ENCODE data around the gene TSPAN32. TPM values are rescaled to one million over a fixed set of nuclear protein-coding genes. Genes with fewer than 3 reads are reported as not detected.
"Not testable (repeated sequence)": the region's sequence is repeated elsewhere in the genome, so short reads cannot be mapped to it uniquely, and the experiment has no call there.

Gene TSPAN32
- polyA plus RNA-seq, 4 donors, result 0.36 to 47.7 TPM; not detected in 2

DNA sequence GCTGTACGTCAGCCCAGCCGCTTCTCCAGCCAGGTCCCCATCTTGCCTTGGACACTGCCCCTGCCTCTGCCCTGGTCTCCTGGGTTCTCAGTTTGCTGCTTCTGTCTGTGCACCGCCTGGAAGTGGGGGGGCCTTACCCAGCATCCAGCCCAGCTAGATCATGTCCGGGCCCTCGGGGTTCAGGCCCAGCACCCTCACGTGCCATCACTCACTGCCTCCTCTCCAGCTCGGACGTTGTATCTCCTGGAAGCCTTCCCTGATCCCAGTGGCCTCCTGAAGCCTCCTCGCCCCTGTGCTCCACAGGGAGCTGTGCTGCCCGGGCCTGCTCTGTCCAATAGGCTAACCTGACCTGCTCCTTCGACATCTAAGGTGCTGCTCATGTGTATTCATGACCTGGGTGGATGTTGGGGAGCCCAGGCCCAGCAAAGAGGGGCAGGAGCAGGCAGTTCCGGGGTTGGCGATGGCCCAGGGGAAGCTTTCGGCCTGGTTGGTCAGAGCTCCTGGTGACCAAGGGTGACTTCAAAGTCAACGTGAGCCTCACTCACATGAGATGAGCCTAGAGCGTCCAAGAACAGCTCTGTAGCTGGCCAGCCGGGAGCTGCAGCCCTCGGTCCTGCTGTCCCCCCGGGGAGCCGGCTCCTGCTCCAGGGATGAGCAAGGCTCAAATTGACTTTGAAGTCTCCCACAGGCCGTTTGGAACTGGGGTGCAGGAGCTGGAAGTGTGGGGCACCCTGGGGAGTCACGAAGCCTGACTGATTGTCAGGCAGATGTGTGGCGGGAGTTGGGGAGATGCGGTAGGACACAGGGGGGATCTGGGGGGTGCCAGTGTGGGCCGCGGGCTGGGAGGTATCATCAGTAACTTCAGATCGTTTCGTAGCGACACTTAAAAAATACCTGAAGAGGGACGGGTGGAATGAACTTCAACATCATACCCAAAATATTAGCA lies 26.2 kb upstream of the TSPAN32 start:
- 90 to 92% (median 92%) methylated on average over 30 of the region's 30 CpGs for WGBS, 3 donors
- Histone ChIP-seq H3K36me3 (ENCODE audit: control insufficient read depth in 3 of 3, insufficient read depth in 2 of 3, low read depth in 1 of 3, low read length in 3 of 3) (no peaks in the 10 kb centered on the region), H3K4me3 (ENCODE audit: low read depth in 1 of 3, low read length in 3 of 3) (no peak overlapping the region), H3K27me3 (ENCODE audit: control insufficient read depth in 3 of 3, insufficient read depth in 3 of 3, low read length in 3 of 3) (peaks cover 0 to 22% (median 5%) of the 10 kb centered on the region in 3 donors), H3K4me1 (ENCODE audit: control insufficient read depth in 3 of 3, insufficient read depth in 2 of 3, low read depth in 1 of 3, low read length in 2 of 3) (peaks cover 0 to 2% (median 0%) of the 10 kb centered on the region in 3 donors), H3K27ac (ENCODE audit: low read depth in 1 of 3, low read length in 2 of 3) (no peak overlapping the region), H3K9me3 (ENCODE audit: control insufficient read depth in 2 of 2, insufficient read depth in 1 of 2, low read depth in 1 of 2, low read length in 1 of 2) (peaks cover 0 to 5% of the 10 kb centered on the region in 2 donors)
- FAIRE-seq (no peak), DNase-seq (no peak)

DNA sequence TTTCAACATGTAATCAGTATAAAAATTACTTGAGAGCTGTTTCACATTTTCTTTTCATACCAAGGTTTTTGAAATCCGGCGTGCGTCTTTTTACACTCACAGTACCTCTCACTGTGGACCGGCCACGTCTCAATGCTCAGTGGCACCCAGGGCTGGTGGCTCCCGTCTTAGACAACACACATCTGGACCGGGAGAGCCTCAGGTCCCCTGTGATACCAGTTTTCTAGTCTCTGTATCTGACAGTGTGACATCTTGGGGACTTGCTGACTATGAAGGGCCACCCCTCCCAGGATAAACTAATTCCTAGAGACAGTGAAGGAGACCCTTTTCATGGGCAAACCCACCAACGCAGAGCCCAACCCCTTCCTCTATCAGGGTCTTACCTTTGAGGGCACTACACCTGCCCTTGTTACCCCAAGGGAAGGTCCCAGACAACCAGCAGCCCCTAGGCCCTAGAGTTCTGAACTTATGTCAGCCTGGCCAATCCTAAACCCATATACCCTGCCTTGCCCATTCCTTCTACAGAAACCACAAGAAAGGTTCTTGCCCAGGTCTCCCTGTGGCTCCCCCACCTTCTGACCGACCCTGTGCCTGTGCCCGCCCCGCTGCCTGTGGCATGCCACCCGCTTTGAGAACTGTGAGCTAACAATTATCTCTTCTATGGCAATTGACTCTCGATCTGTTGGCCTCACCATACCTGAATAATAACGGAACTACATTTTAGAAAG lies 25.4 kb upstream of the TSPAN32 start:
- no peaks in the 10 kb centered on the region for H3K4me1 ChIP-seq (ENCODE audit: control insufficient read depth in 3 of 3, insufficient read depth in 2 of 3, low read depth in 1 of 3, low read length in 2 of 3)
- no peak overlapping the region for H3K27ac ChIP-seq (ENCODE audit: low read depth in 1 of 3, low read length in 2 of 3)
- WGBS, 3 donors, result 91 to 93% (median 91%) methylated on average over 14 of the region's 14 CpGs
- no peaks in the 10 kb centered on the region for H3K36me3 ChIP-seq (ENCODE audit: control insufficient read depth in 3 of 3, insufficient read depth in 2 of 3, low read depth in 1 of 3, low read length in 3 of 3)
- peaks cover 0 to 15% (median 2%) of the 10 kb centered on the region in 3 donors for H3K27me3 ChIP-seq (ENCODE audit: control insufficient read depth in 3 of 3, insufficient read depth in 3 of 3, low read length in 3 of 3)
- DNase-seq (no peak), FAIRE-seq (no peak)
- peaks cover 0 to 5% of the 10 kb centered on the region in 2 donors for H3K9me3 ChIP-seq (ENCODE audit: control insufficient read depth in 2 of 2, insufficient read depth in 1 of 2, low read depth in 1 of 2, low read length in 1 of 2)
- no peak overlapping the region for H3K4me3 ChIP-seq (ENCODE audit: low read depth in 1 of 3, low read length in 3 of 3)

GRCh38 chr11:2277008-2277346 lies 24.8 kb upstream of the TSPAN32 start:
- 48 to 65% (median 56%) methylated on average over 6 of the region's 6 CpGs for WGBS, 3 donors
- H3K4me1 ChIP-seq (ENCODE audit: control insufficient read depth in 3 of 3, insufficient read depth in 2 of 3, low read depth in 1 of 3, low read length in 2 of 3), result no peaks in the 10 kb centered on the region
- DNase-seq (no peak), FAIRE-seq (no peak)
- no peaks in the 10 kb centered on the region for H3K36me3 ChIP-seq (ENCODE audit: control insufficient read depth in 3 of 3, insufficient read depth in 2 of 3, low read depth in 1 of 3, low read length in 3 of 3)
- H3K27me3 ChIP-seq (ENCODE audit: control insufficient read depth in 3 of 3, insufficient read depth in 3 of 3, low read length in 3 of 3), result peaks cover 0 to 10% (median 2%) of the 10 kb centered on the region in 3 donors
- no peak overlapping the region for H3K4me3 ChIP-seq (ENCODE audit: low read depth in 1 of 3, low read length in 3 of 3)
- H3K9me3 ChIP-seq (ENCODE audit: control insufficient read depth in 2 of 2, insufficient read depth in 1 of 2, low read depth in 1 of 2, low read length in 1 of 2), result peaks cover 0 to 5% of the 10 kb centered on the region in 2 donors
- H3K27ac ChIP-seq (ENCODE audit: low read depth in 1 of 3, low read length in 2 of 3), result no peak overlapping the region

GRCh38 chr11:2277933-2278523 lies 23.8 kb upstream of the TSPAN32 start:
- Histone ChIP-seq H3K27ac (ENCODE audit: low read depth in 1 of 3, low read length in 2 of 3) (no peak overlapping the region), H3K27me3 (ENCODE audit: control insufficient read depth in 3 of 3, insufficient read depth in 3 of 3, low read length in 3 of 3) (peaks cover 0 to 2% (median 0%) of the 10 kb centered on the region in 3 donors), H3K4me3 (ENCODE audit: low read depth in 1 of 3, low read length in 3 of 3) (no peak overlapping the region), H3K36me3 (ENCODE audit: control insufficient read depth in 3 of 3, insufficient read depth in 2 of 3, low read depth in 1 of 3, low read length in 3 of 3) (no peaks in the 10 kb centered on the region), H3K4me1 (ENCODE audit: control insufficient read depth in 3 of 3, insufficient read depth in 2 of 3, low read depth in 1 of 3, low read length in 2 of 3) (no peaks in the 10 kb centered on the region), H3K9me3 (ENCODE audit: control insufficient read depth in 2 of 2, insufficient read depth in 1 of 2, low read depth in 1 of 2, low read length in 1 of 2) (peaks cover 0 to 3% of the 10 kb centered on the region in 2 donors)
- DNase-seq, result no peak
- WGBS, 3 donors, result 81 to 85% (median 85%) methylated on average over 6 of the region's 6 CpGs
- FAIRE-seq, result no peak

DNA sequence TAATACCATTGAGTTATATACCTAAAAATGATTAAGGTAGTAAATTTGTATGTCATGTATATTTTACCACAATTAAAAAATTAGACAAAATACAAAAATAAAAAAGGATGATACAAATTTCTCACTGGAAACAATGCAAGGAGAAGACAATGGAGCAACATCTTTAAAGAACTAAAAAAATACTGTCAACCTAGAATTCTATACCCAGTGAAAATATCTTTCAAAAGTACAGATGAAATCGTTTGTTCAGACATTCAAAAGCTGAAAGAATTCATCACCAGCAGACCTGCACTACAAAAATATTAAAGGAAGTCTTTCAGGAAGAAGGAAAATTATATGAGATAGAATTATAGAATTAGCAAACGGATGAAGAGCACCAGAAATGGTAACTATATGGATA lies 21.6 kb upstream of the TSPAN32 start:
- no peaks in the 10 kb centered on the region for H3K9me3 ChIP-seq (ENCODE audit: control insufficient read depth in 2 of 2, insufficient read depth in 1 of 2, low read depth in 1 of 2, low read length in 1 of 2)
- 69 to 75% (median 71%) methylated on average over 2 of the region's 2 CpGs for WGBS, 3 donors
- H3K36me3 ChIP-seq (ENCODE audit: control insufficient read depth in 3 of 3, insufficient read depth in 2 of 3, low read depth in 1 of 3, low read length in 3 of 3), result no peaks in the 10 kb centered on the region
- no peak overlapping the region for H3K4me3 ChIP-seq (ENCODE audit: low read depth in 1 of 3, low read length in 3 of 3)
- DNase-seq (no peak), FAIRE-seq (no peak)
- H3K27me3 ChIP-seq (ENCODE audit: control insufficient read depth in 3 of 3, insufficient read depth in 3 of 3, low read length in 3 of 3), result peaks cover 0 to 2% (median 0%) of the 10 kb centered on the region in 3 donors
- no peak overlapping the region for H3K27ac ChIP-seq (ENCODE audit: low read depth in 1 of 3, low read length in 2 of 3)
- no peaks in the 10 kb centered on the region for H3K4me1 ChIP-seq (ENCODE audit: control insufficient read depth in 3 of 3, insufficient read depth in 2 of 3, low read depth in 1 of 3, low read length in 2 of 3)

- not testable (repeated sequence) for H3K27ac ChIP-seq (ENCODE audit: low read depth in 1 of 3, low read length in 2 of 3); H3K4me1 ChIP-seq (ENCODE audit: control insufficient read depth in 3 of 3, insufficient read depth in 2 of 3, low read depth in 1 of 3, low read length in 2 of 3); H3K36me3 ChIP-seq (ENCODE audit: control insufficient read depth in 3 of 3, insufficient read depth in 2 of 3, low read depth in 1 of 3, low read length in 3 of 3); H3K27me3 ChIP-seq (ENCODE audit: control insufficient read depth in 3 of 3, insufficient read depth in 3 of 3, low read length in 3 of 3); DNase-seq; H3K4me3 ChIP-seq (ENCODE audit: low read depth in 1 of 3, low read length in 3 of 3); FAIRE-seq; H3K9me3 ChIP-seq (ENCODE audit: control insufficient read depth in 2 of 2, insufficient read depth in 1 of 2, low read depth in 1 of 2, low read length in 1 of 2)
- WGBS, 3 donors, result 82 to 89% (median 84%) methylated on average over 11 to 13 of the region's 13 CpGs
Observed at GRCh38 chr11:2286350-2286749, 15.5 kb upstream of the TSPAN32 start.

GRCh38 chr11:2287091-2287490 lies 14.7 kb upstream of the TSPAN32 start:
- Histone ChIP-seq H3K9me3 (ENCODE audit: control insufficient read depth in 2 of 2, insufficient read depth in 1 of 2, low read depth in 1 of 2, low read length in 1 of 2) (no peaks in the 10 kb centered on the region), H3K27me3 (ENCODE audit: control insufficient read depth in 3 of 3, insufficient read depth in 3 of 3, low read length in 3 of 3) (peaks cover 0 to 8% (median 0%) of the 10 kb centered on the region in 3 donors), H3K36me3 (ENCODE audit: control insufficient read depth in 3 of 3, insufficient read depth in 2 of 3, low read depth in 1 of 3, low read length in 3 of 3) (no peaks in the 10 kb centered on the region), H3K27ac (ENCODE audit: low read depth in 1 of 3, low read length in 2 of 3) (peak overlapping the region in 2 of 3 donors; percentile 53), H3K4me3 (ENCODE audit: low read depth in 1 of 3, low read length in 3 of 3) (no peak overlapping the region), H3K4me1 (ENCODE audit: control insufficient read depth in 3 of 3, insufficient read depth in 2 of 3, low read depth in 1 of 3, low read length in 2 of 3) (peaks cover 0 to 4% (median 0%) of the 10 kb centered on the region in 3 donors)
- WGBS, 3 donors, result 54 to 79% (median 74%) methylated on average over 16 of the region's 16 CpGs
- no peak for DNase-seq
- FAIRE-seq, result no peak

GRCh38 chr11:2289350-2289749 lies 12.5 kb upstream of the TSPAN32 start:
- Histone ChIP-seq H3K9me3 (ENCODE audit: control insufficient read depth in 2 of 2, insufficient read depth in 1 of 2, low read depth in 1 of 2, low read length in 1 of 2) (no peaks in the 10 kb centered on the region), H3K27me3 (ENCODE audit: control insufficient read depth in 3 of 3, insufficient read depth in 3 of 3, low read length in 3 of 3) (peaks cover 0 to 8% (median 0%) of the 10 kb centered on the region in 3 donors), H3K27ac (ENCODE audit: low read depth in 1 of 3, low read length in 2 of 3) (no peak overlapping the region), H3K4me3 (ENCODE audit: low read depth in 1 of 3, low read length in 3 of 3) (no peak overlapping the region), H3K36me3 (ENCODE audit: control insufficient read depth in 3 of 3, insufficient read depth in 2 of 3, low read depth in 1 of 3, low read length in 3 of 3) (no peaks in the 10 kb centered on the region), H3K4me1 (ENCODE audit: control insufficient read depth in 3 of 3, insufficient read depth in 2 of 3, low read depth in 1 of 3, low read length in 2 of 3) (peaks cover 0 to 4% (median 0%) of the 10 kb centered on the region in 3 donors)
- DNase-seq (no peak), FAIRE-seq (no peak)
- 52 to 73% (median 59%) methylated on average over 6 of the region's 6 CpGs for WGBS, 3 donors
